ENCODE data around the gene CST1. TPM values are rescaled to one million over a fixed set of nuclear protein-coding genes. Genes with fewer than 3 reads are reported as not detected.
"Not testable (repeated sequence)": the region's sequence is repeated elsewhere in the genome, so short reads cannot be mapped to it uniquely, and the experiment has no call there.

Gene CST1
- total and polyA plus RNA-seq, 9 donors: 0.11 to 2.3 TPM; not detected in 7

DNA sequence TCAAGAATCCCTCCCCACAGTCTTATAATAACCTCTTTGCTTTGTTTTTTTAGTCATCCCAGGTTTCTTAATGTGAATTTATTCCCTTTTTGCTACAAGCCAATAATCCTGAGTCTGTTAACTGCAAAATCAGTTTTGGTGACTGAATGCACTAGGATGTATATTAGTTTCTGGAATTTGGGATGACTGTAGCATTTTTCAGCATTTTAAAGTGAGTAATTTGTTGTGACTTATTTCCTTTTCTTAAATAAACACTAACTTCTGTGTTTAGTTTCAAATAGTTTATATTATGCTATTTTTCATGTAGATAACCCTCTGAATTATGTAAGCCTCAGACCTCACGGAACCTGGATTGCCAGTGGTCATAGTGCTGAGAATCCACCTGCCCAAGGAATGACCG, 5.5 kb downstream of the CST1 start:
- DNase-seq: no peak
- no peaks in the 10 kb centered on the region for H3K36me3 ChIP-seq
- H3K27me3 ChIP-seq: no peaks in the 10 kb centered on the region
- H3K9me3 ChIP-seq: no peaks in the 10 kb centered on the region
- H3K4me3 ChIP-seq: no peak overlapping the region
- no peak for TF ChIP-seq POLR2A (IDR thresholded peaks at IDR 0.05)
- no peak for TF ChIP-seq EP300 (IDR thresholded peaks at IDR 0.05)
- TF ChIP-seq, protein P1, sequence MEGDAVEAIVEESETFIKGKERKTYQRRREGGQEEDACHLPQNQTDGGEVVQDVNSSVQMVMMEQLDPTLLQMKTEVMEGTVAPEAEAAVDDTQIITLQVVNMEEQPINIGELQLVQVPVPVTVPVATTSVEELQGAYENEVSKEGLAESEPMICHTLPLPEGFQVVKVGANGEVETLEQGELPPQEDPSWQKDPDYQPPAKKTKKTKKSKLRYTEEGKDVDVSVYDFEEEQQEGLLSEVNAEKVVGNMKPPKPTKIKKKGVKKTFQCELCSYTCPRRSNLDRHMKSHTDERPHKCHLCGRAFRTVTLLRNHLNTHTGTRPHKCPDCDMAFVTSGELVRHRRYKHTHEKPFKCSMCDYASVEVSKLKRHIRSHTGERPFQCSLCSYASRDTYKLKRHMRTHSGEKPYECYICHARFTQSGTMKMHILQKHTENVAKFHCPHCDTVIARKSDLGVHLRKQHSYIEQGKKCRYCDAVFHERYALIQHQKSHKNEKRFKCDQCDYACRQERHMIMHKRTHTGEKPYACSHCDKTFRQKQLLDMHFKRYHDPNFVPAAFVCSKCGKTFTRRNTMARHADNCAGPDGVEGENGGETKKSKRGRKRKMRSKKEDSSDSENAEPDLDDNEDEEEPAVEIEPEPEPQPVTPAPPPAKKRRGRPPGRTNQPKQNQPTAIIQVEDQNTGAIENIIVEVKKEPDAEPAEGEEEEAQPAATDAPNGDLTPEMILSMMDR (IDR thresholded peaks at IDR 0.05): no peak
- intact Hi-C loops (cut with DNase I): no loop called here
- 56 to 72% (median 68%) methylated on average over 2 of the region's 2 CpGs for WGBS, 3 donors
- H3K27ac ChIP-seq: no peak overlapping the region
- no peaks in the 10 kb centered on the region for H3K4me1 ChIP-seq (ENCODE audit: insufficient read depth)

DNA sequence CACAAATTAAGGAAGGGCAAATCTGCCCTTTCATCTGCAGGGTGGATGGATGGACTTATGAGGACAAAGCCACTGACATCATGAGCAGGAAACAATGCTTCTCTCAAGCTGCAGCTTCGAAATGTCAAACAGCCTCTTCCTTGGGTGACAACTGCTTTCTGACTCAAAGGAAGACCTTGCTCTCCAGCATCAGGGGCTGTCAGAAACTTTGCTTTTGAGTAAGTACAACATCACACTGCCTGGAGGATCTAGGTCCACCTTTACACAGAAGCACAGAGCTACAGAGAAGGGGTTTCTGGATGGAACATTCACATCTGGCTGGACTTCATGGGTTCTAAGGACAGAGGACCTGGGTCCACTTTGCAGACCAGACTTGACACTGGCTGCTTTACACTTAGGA, 5.9 kb downstream of the CST1 start:
- DNase-seq: no peak
- WGBS, 3 donors: 56 to 77% (median 73%) methylated on average over 1 of the region's 1 CpG
- no peaks in the 10 kb centered on the region for H3K4me1 ChIP-seq (ENCODE audit: insufficient read depth)
- H3K36me3 ChIP-seq: no peaks in the 10 kb centered on the region
- TF ChIP-seq POLR2A (IDR thresholded peaks at IDR 0.05) (no peak), EP300 (IDR thresholded peaks at IDR 0.05) (no peak)
- TF ChIP-seq, protein P1 (IDR thresholded peaks at IDR 0.05): no peak
- no peaks in the 10 kb centered on the region for H3K27me3 ChIP-seq
- intact Hi-C loops (cut with DNase I): no loop called here
- H3K9me3 ChIP-seq: no peaks in the 10 kb centered on the region
- H3K4me3 ChIP-seq: no peak overlapping the region
- H3K27ac ChIP-seq: no peak overlapping the region

DNA sequence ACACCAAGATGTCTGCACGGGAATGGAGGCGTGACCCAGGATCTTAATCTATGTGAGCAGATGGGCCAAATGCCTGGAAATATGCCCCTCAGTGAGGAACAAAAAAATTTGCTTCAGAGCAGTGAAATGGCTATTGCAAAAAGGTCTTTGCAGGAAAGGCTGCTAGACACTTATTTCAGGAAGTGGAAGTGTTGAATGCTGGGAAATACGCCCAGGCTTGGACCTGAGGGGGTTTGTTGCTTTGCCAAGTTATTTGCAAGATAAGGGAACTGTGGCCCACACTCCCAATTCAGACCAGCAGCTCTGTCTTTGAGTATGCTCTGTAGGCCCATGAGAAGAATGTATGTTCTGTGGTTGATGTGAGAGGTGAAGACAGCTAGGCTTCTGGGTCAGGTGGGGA, 15.3 kb downstream of the CST1 start:
- intact Hi-C loops (cut with DNase I); H3K9me3 ChIP-seq; H3K4me1 ChIP-seq (ENCODE audit: insufficient read depth); H3K36me3 ChIP-seq; H3K27ac ChIP-seq; H3K27me3 ChIP-seq; DNase-seq; H3K4me3 ChIP-seq: not testable (repeated sequence)
- WGBS, 3 donors: 44 to 59% (median 59%) methylated on average over 3 of the region's 3 CpGs

DNA sequence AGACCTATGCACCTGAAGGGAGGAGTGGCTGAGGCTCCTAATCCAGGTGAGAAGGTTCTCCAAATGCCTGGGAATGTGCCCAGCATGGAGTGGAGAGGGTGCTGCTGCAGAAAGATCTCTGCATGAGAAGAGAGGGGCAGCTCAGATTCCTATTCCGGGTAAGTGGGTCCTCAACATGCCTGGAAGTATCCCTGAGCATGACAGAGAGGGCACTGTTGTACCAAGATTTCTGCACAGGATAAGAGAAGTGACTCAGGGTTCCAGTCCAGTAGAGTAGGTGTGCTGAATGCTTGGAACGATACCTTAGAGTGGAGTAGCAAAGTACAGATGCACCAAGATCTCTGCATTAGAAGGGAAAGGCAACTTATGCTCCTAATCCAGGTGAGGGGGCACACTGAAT, 15.8 kb downstream of the CST1 start:
- H3K27me3 ChIP-seq; DNase-seq; H3K4me3 ChIP-seq; H3K9me3 ChIP-seq; H3K4me1 ChIP-seq (ENCODE audit: insufficient read depth); intact Hi-C loops (cut with DNase I); H3K36me3 ChIP-seq; H3K27ac ChIP-seq: not testable (repeated sequence)
- 83 to 89% (median 85%) methylated on average over 2 of the region's 2 CpGs for WGBS, 3 donors

DNA sequence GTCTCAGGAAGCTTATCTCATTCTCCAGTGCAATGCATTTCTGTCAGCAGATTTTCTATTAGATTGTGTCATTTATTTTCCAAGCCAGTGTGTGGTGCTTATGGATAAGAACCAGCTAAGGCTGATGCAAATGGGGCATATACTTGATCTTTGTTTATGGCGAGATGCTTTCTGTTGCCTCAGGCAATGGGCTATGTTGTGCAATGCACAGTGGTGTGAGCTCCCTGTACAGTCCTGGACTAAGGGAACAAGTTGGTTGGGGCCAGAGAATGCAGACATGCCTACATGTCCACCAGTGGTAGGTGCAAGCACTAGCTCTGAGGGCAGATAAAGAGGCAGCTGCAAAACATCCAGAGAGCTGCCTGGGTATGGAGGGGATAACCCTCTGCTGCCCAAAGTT, 16.3 kb downstream of the CST1 start:
- H3K4me1 ChIP-seq (ENCODE audit: insufficient read depth); H3K9me3 ChIP-seq; H3K27ac ChIP-seq; intact Hi-C loops (cut with DNase I); H3K27me3 ChIP-seq; H3K36me3 ChIP-seq; DNase-seq; H3K4me3 ChIP-seq: not testable (repeated sequence)
- WGBS, 3 donors: 78 to 82% (median 79%) methylated on average over 1 of the region's 1 CpG

DNA sequence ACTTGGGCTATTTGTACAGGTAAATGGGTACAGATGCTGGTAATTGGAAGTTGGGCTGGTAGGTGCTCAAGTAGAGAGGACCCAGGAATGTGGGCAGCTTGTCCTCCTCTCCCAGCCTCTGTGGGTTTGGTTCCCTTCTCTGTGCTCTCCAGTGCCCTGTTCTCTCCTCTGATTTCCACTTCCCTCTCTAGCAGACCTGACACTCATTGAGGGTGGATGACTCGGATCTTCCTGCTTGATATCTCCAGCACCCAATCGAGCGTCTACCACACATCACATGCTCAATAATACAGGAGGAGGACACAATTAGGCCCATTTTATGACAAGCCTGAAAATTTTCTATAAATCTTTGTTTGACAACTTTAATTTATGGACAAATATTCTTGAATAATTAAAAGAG, 23.7 kb downstream of the CST1 start:
- Histone ChIP-seq H3K4me3 (no peak overlapping the region), H3K9me3 (no peaks in the 10 kb centered on the region), H3K36me3 (no peaks in the 10 kb centered on the region), H3K4me1 (ENCODE audit: insufficient read depth) (no peaks in the 10 kb centered on the region), H3K27me3 (no peaks in the 10 kb centered on the region), H3K27ac (no peak overlapping the region)
- no peak for DNase-seq
- intact Hi-C loops (cut with DNase I): no loop called here
- WGBS, 3 donors: 79 to 85% (median 83%) methylated on average over 3 of the region's 3 CpGs
- no peak for TF ChIP-seq EP300 (IDR thresholded peaks at IDR 0.05)
- no peak for TF ChIP-seq POLR2A (IDR thresholded peaks at IDR 0.05)
- TF ChIP-seq, protein P1 (IDR thresholded peaks at IDR 0.05): no peak
